K562 (cell line): ENCODE measurements around the gene ANO9. TPM values are rescaled to one million over a fixed set of nuclear protein-coding genes. Genes with fewer than 3 reads are reported as not detected.

Source experiments
- ATAC-seq: fragments of 200-7000 bp; cut with Tn5 transposase; 3 replicates; pipeline ENCODE4 v1.9.1; 2020; ENCODE audit warnings: moderate library complexity
- BruUV-seq: library from RNA; stranded (reverse); fragments of 400-500 nt; replicated peaks from 2 replicates; lab custom pipeline; 2021; lab: Mats Ljungman, UMichigan
- CTCF ChIA-PET: fragments of 300-600 bp; formaldehyde crosslinking; extraction: SDS; loops from one replicate; lab custom pipeline; 2021; ENCODE audit warnings: low intra/inter-chr PET ratio; lab: Yijun Ruan, JAX
- POLR2A ChIA-PET: fragments of 300-600, 350-650 bp; sonication (Branson Sonifier 250); formaldehyde crosslinking; extraction: SDS; loops from one replicate; lab custom pipeline; 2021; ENCODE audit warnings: antibody characterized with exemption, inconsistent platforms; lab: Yijun Ruan, JAX
- DNase-seq, 4 experiments: peaks; one replicate each; pipeline versions ENCODE4 v3.0.0 to v3.0.0-alpha.2; 2011 to 2018; ENCODE audit warnings: low spot score in 3 of 4, mixed read lengths in 3 of 4; ENCODE audit errors: extremely low read depth in 1 of 4
- FAIRE-seq: peaks from 2 replicates; lab custom pipeline; 2011; peaks lifted over from hg19 to GRCh38; lab: Jason Lieb, UNC
- H2AFZ ChIP-seq: 2 replicates; pipeline ENCODE4 v1.6.0; 2011; ENCODE audit warnings: low read depth, low read length, control low read depth, inconsistent platforms
- H3K27ac ChIP-seq: fragments of 200-600 bp; 3 replicates; pipeline ENCODE4 v1.8.0; 2011; ENCODE audit warnings: low read depth, mild to moderate bottlenecking, control low read depth, inconsistent platforms, low read length, moderate library complexity, mixed read lengths; ENCODE audit errors: extremely low read depth
- H3K27me3 ChIP-seq, 2 experiments: fragments of 300-600 bp in 1 of 2; 2 replicates in 1 of 2; 3 replicates in 1 of 2; pipeline versions ENCODE4 v1.6.0 to v1.8.0; 2011; ENCODE audit warnings: inconsistent platforms in 2 of 2, low read length in 2 of 2, mild to moderate bottlenecking in 1 of 2, mixed read lengths in 1 of 2, moderate library complexity in 1 of 2; ENCODE audit not compliant: control insufficient read depth in 2 of 2, insufficient read depth in 2 of 2
- H3K36me3 ChIP-seq: fragments of 300-600 bp; 3 replicates; pipeline ENCODE4 v1.8.0; 2011; ENCODE audit warnings: mild to moderate bottlenecking, low read length, inconsistent platforms; ENCODE audit not compliant: control insufficient read depth, insufficient read depth
- H3K4me1 ChIP-seq, 2 experiments: fragments of 200-600 bp in 1 of 2; replicated peaks in 1 of 2; 2 replicates in 1 of 2; 3 replicates in 1 of 2; pipeline versions ENCODE4 v1.5.1 to v1.8.0; 2011; ENCODE audit warnings: inconsistent platforms in 2 of 2, low read length in 2 of 2, mild to moderate bottlenecking in 1 of 2, mixed read lengths in 1 of 2, moderate library complexity in 1 of 2; ENCODE audit not compliant: control insufficient read depth in 2 of 2, insufficient read depth in 2 of 2
- H3K4me2 ChIP-seq: 2 replicates; pipeline ENCODE4 v1.6.1; 2011; ENCODE audit warnings: low read length, control low read depth, inconsistent platforms, mixed read lengths; ENCODE audit not compliant: insufficient read depth
- H3K4me3 ChIP-seq: fragments of 200-600 bp; sonication (generic), shearing (Covaris generic); 2 replicates; pipeline ENCODE4 v1.5.1; 2016; ENCODE audit warnings: control low read depth, inconsistent platforms
- H3K79me2 ChIP-seq: fragments of 200-600 bp; 3 replicates; pipeline ENCODE4 v1.8.0; 2011; ENCODE audit warnings: low read length, inconsistent platforms; ENCODE audit not compliant: control insufficient read depth, insufficient read depth
- H3K9ac ChIP-seq, 2 experiments: 2 replicates each; pipeline versions ENCODE4 v1.6.0 to v1.6.1; 2011; ENCODE audit warnings: low read depth in 2 of 2, low read length in 2 of 2, control low read depth in 1 of 2, inconsistent platforms in 1 of 2, mild to moderate bottlenecking in 1 of 2, mixed read lengths in 1 of 2; ENCODE audit not compliant: insufficient read depth in 1 of 2
- H3K9me1 ChIP-seq: one replicate; pipeline ENCODE4 v1.6.0; 2011; ENCODE audit warnings: inconsistent platforms, mild to moderate bottlenecking, low read length, moderate library complexity; ENCODE audit not compliant: control insufficient read depth, insufficient read depth
- H3K9me3 ChIP-seq: replicated peaks from 2 replicates; pipeline ENCODE4 v1.5.1; 2011; ENCODE audit warnings: low read depth, low read length, inconsistent platforms; ENCODE audit not compliant: control insufficient read depth, insufficient read depth
- H4K20me1 ChIP-seq: replicated peaks from 2 replicates; pipeline ENCODE4 v1.6.1; 2011; ENCODE audit warnings: low read length, inconsistent platforms, mixed read lengths; ENCODE audit not compliant: control insufficient read depth, insufficient read depth
- HDAC1 ChIP-seq, 2 experiments: fragments of 450-650 bp; IDR thresholded peaks; 2 replicates each; pipeline ENCODE4 v1.6.1; 2016 to 2017; ENCODE audit warnings: inconsistent platforms in 1 of 2, mild to moderate bottlenecking in 1 of 2, moderate library complexity in 1 of 2
- MAX ChIP-seq: sonication (generic); formaldehyde crosslinking; IDR thresholded peaks from 2 replicates; pipeline ENCODE4 v1.9.0; 2022; ENCODE audit warnings: mild to moderate bottlenecking, missing genetic modification reagents
- NCOA6 ChIP-seq: fragments of 450-650 bp; IDR thresholded peaks from 2 replicates; pipeline ENCODE4 v1.6.1; 2017; ENCODE audit warnings: mild to moderate bottlenecking
- NKRF ChIP-seq: fragments of 450-650 bp; IDR thresholded peaks from 2 replicates; pipeline ENCODE4 v1.6.1; 2016; ENCODE audit warnings: borderline replicate concordance
- NR4A1 ChIP-seq, 2 experiments: fragments of 250-450 bp in 1 of 2; fragments of 450-650 bp in 1 of 2; sonication (Bioruptor Pico) in 1 of 2; IDR thresholded peaks; 2 replicates each; pipeline versions ENCODE4 v1.4.0 to v1.6.1; 2016 to 2020; ENCODE audit warnings: mild to moderate bottlenecking in 2 of 2, missing compliant biosample characterization in 1 of 2, missing genetic modification characterization in 1 of 2, moderate library complexity in 1 of 2
- SETDB1 ChIP-seq: IDR thresholded peaks from one replicate; pipeline ENCODE4 v1.6.1; 2012; ENCODE audit warnings: low read length, control low read depth, inconsistent platforms
- SP2 ChIP-seq: IDR thresholded peaks from 2 replicates; pipeline ENCODE4 v1.6.1; 2011; ENCODE audit warnings: mild to moderate bottlenecking, low read depth, low read length, moderate library complexity; ENCODE audit not compliant: poor library complexity, severe bottlenecking; ENCODE audit errors: extremely low read depth
- ZC3H4 ChIP-seq: sonication (generic); formaldehyde crosslinking; IDR thresholded peaks from 2 replicates; pipeline ENCODE4 v1.9.0; 2021; ENCODE audit warnings: missing genetic modification reagents, borderline replicate concordance
- ZNF124 ChIP-seq: sonication (generic); formaldehyde crosslinking; IDR thresholded peaks from 2 replicates; pipeline ENCODE4 v1.8.1; 2022; ENCODE audit warnings: missing genetic modification reagents
- ZNF224 ChIP-seq: sonication (generic); formaldehyde crosslinking; IDR thresholded peaks from 2 replicates; pipeline ENCODE4 v1.8.0; 2022; ENCODE audit warnings: mild to moderate bottlenecking, missing genetic modification reagents
- WGBS: fragments of 100-300 bp; shearing (Covaris generic); methylation state at CpG from one replicate; pipeline ENCODE4 v1.1.6; 2016; ENCODE audit warnings: low coverage, mixed read lengths; ENCODE audit not compliant: insufficient coverage; ENCODE audit errors: missing lambda C conversion rate; 5-methylcytosine and 5-hydroxymethylcytosine counted together
- in situ Hi-C: fragments of 300-500 bp; cut with MboI; formaldehyde crosslinking; loops from 4 replicates; pipeline ENCODE4 v1.15.0; 2018; ENCODE audit warnings: inconsistent platforms, mixed read lengths
- intact Hi-C: fragments of 100-400 bp; cut with micrococcal nuclease; formaldehyde crosslinking; loops from 2 replicates; pipeline ENCODE4 v1.14.2; 2022
- polyA plus RNA-seq, 8 experiments: library from polyadenylated mRNA; depleted of rRNA in 4 of 8; stranded (reverse) in 5 of 8; unstranded in 3 of 8; fragments of >200 nt; fragmentation: Nextera tagmentation in 2 of 8; fragmentation: Illumina TruSeq in 1 of 8; extraction: Ambion mirVana in 2 of 8; extraction: Trizol in 1 of 8; gene quantifications; 2 replicates each; pipeline versions ENCODE4 v1.2.1 to v1.2.3, GENCODE V29; 2011 to 2014; ENCODE audit warnings: inconsistent platforms in 1 of 8, missing spikeins in 1 of 8
- total RNA-seq, 7 experiments: library from RNA; depleted of rRNA in 6 of 7; stranded (reverse); fragments of >200 nt in 6 of 7; fragmentation: Illumina TruSeq in 2 of 7; extraction: Trizol in 2 of 7; gene quantifications; 2 replicates each; pipeline versions ENCODE4 v1.2.1 to v1.2.3, GENCODE V29; 2011 to 2021; ENCODE audit warnings: low replicate concordance in 1 of 7
- TF ChIP-seq, protein P1 (sequence below): sonication (generic); formaldehyde crosslinking; IDR thresholded peaks from 2 replicates; pipeline ENCODE4 v1.8.1; 2023; ENCODE audit warnings: mild to moderate bottlenecking, missing genetic modification reagents
- TF ChIP-seq, protein P2 (sequence below): fragments of 450-650 bp; IDR thresholded peaks from 2 replicates; pipeline ENCODE4 v1.6.1; 2017; ENCODE audit warnings: antibody characterized with exemption, mild to moderate bottlenecking

The ANO9 gene
- total and polyA plus RNA-seq, 9 of the 15 experiments (the other 6 are each of a cell fraction or from before 2014, with no cell fraction given): 0.20 to 14.5 (median 4.5) TPM

- Histone ChIP-seq H3K79me2 (peaks cover 11% of the 10 kb centered on the region; the same call in 2 of the 3 replicates), H3K9me3 (no peaks in the 10 kb centered on the region), H3K9me1 (no peaks in the 10 kb centered on the region), H3K9ac (peak overlapping the region in 1 of 2 experiments; percentile 87; a peak in 3 of 4 replicates), H2AFZ (peak overlapping the region; percentile 80), H3K36me3 (peaks cover 31% of the 10 kb centered on the region; the same call in 1 of the 3 replicates), H3K27ac (no peak overlapping the region; the same call in 2 of the 3 replicates), H4K20me1 (no peaks in the 10 kb centered on the region), H3K4me1 (peaks cover 6 to 62% of the 10 kb centered on the region in 2 experiments; a peak in 3 of 5 replicates), H3K4me2 (peak overlapping the region; percentile 58; the same call in 1 of the 2 replicates), H3K4me3 (no peak overlapping the region), H3K27me3 (no peaks in the 10 kb centered on the region)
- in situ Hi-C loops (no loop called here), intact Hi-C loops (loop anchor here (2.0 kb wide), 1 partner anchor 41 kb away; no protein-coding TSS in a partner anchor)
- 51% methylated on average over 23 of the region's 28 CpGs for WGBS
- no peak for ATAC-seq
- ChIA-PET POLR2A (interaction anchor here (1.0 to 1.2 kb wide), 2 partner anchors 9 to 14 kb away, joined by 3 to 4 read pairs; partner anchors contain the start of gene PKP3), CTCF (interaction anchor here (1.0 kb wide), 1 partner anchor 110 kb away, joined by 3 read pairs; no protein-coding TSS in a partner anchor)
- DNase-seq: no peak
- FAIRE-seq: no peak
- no TSS peak for BruUV-seq
- TF ChIP-seq NKRF: no peak
- TF ChIP-seq MAX (CRISPR knock-in tag): 0 out of 2 replicates have a peak, but pooled peaks have one; percentile 31
- TF ChIP-seq SETDB1: no peak
- peak; percentile 8; the same call in 1 of the 2 replicates for TF ChIP-seq NCOA6
- TF ChIP-seq, protein P1, sequence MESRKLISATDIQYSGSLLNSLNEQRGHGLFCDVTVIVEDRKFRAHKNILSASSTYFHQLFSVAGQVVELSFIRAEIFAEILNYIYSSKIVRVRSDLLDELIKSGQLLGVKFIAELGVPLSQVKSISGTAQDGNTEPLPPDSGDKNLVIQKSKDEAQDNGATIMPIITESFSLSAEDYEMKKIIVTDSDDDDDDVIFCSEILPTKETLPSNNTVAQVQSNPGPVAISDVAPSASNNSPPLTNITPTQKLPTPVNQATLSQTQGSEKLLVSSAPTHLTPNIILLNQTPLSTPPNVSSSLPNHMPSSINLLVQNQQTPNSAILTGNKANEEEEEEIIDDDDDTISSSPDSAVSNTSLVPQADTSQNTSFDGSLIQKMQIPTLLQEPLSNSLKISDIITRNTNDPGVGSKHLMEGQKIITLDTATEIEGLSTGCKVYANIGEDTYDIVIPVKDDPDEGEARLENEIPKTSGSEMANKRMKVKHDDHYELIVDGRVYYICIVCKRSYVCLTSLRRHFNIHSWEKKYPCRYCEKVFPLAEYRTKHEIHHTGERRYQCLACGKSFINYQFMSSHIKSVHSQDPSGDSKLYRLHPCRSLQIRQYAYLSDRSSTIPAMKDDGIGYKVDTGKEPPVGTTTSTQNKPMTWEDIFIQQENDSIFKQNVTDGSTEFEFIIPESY (CRISPR knock-in tag): peak; percentile 72
- 0 out of 2 replicates have a peak, but pooled peaks have one; percentile 42 for TF ChIP-seq ZNF124 (CRISPR knock-in tag)
- TF ChIP-seq NR4A1 (CRISPR knock-in tag; IDR thresholded peaks at IDR 0.05): no peak
- TF ChIP-seq NR4A1 (tag; IDR thresholded peaks at IDR 0.05): 0 out of 2 replicates have a peak, but pooled peaks have one; percentile 29
- 0 out of 4 replicates have a peak, but pooled peaks of 1 of the 2 experiments have one; percentile 8 for TF ChIP-seq HDAC1 (IDR thresholded peaks at IDR 0.05)
- TF ChIP-seq ZNF224: no peak
- TF ChIP-seq SP2: no peak
- TF ChIP-seq, protein P2, sequence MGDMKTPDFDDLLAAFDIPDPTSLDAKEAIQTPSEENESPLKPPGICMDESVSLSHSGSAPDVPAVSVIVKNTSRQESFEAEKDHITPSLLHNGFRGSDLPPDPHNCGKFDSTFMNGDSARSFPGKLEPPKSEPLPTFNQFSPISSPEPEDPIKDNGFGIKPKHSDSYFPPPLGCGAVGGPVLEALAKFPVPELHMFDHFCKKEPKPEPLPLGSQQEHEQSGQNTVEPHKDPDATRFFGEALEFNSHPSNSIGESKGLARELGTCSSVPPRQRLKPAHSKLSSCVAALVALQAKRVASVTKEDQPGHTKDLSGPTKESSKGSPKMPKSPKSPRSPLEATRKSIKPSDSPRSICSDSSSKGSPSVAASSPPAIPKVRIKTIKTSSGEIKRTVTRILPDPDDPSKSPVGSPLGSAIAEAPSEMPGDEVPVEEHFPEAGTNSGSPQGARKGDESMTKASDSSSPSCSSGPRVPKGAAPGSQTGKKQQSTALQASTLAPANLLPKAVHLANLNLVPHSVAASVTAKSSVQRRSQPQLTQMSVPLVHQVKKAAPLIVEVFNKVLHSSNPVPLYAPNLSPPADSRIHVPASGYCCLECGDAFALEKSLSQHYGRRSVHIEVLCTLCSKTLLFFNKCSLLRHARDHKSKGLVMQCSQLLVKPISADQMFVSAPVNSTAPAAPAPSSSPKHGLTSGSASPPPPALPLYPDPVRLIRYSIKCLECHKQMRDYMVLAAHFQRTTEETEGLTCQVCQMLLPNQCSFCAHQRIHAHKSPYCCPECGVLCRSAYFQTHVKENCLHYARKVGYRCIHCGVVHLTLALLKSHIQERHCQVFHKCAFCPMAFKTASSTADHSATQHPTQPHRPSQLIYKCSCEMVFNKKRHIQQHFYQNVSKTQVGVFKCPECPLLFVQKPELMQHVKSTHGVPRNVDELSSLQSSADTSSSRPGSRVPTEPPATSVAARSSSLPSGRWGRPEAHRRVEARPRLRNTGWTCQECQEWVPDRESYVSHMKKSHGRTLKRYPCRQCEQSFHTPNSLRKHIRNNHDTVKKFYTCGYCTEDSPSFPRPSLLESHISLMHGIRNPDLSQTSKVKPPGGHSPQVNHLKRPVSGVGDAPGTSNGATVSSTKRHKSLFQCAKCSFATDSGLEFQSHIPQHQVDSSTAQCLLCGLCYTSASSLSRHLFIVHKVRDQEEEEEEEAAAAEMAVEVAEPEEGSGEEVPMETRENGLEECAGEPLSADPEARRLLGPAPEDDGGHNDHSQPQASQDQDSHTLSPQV: no peak
- peak; percentile 39; the same call in 1 of the 2 replicates for TF ChIP-seq ZC3H4 (CRISPR knock-in tag)
Observed at GRCh38 chr11:407651-408123, 34.1 kb downstream of the ANO9 start.
